GM12801 (cell line): ENCODE results near the gene CBL.

Source experiments
- TF ChIP-seq, protein P1 (sequence below): IDR thresholded peaks from one replicate; pipeline ENCODE4 v1.5.1; 2011; ENCODE audit warnings: control low read depth; ENCODE audit not compliant: insufficient read length; ENCODE audit errors: extremely low read depth

CBL gene

DNA sequence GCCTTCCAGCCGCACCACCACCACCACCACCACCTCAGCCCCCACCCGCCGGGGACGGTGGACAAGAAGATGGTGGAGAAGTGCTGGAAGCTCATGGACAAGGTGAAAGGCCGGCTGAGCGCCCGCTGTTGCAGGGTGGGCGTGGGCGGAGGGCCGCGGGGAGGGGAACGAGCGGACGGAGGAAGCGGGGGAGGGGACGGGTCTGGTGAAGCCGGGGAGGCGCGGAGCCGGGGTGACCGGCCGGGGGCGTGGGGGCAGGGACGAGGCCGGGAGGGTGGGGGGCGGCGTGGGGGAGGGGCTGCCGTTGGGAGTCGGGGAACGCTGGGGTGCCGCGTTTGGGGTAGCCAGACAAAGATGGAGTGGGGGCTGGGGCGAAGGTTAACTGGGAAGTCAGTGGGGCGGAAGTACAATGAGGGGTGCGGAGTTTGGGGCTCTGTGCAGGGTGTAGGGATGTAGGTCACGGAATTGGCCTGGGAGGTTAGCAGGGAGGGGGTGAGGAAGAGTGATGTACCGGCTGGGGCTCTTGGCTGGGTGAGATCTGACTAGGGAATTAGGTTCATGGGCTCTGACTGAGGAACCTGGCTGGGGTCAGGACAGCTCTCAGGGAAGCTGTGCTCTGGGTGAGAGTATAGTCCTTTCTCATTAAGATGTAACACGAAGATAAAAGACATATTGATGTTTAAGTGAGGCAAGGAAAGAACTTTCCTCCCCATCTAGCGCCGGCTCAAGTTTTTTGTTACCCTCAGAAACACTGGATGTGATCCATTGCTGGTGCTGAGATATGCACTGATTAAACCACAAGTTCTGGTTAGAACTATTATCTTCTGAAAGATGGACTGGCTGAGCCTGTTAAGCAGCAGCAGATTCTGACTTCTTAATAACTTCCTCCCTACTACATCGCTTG, 624 bp downstream of the CBL start:
- TF ChIP-seq, protein P1, sequence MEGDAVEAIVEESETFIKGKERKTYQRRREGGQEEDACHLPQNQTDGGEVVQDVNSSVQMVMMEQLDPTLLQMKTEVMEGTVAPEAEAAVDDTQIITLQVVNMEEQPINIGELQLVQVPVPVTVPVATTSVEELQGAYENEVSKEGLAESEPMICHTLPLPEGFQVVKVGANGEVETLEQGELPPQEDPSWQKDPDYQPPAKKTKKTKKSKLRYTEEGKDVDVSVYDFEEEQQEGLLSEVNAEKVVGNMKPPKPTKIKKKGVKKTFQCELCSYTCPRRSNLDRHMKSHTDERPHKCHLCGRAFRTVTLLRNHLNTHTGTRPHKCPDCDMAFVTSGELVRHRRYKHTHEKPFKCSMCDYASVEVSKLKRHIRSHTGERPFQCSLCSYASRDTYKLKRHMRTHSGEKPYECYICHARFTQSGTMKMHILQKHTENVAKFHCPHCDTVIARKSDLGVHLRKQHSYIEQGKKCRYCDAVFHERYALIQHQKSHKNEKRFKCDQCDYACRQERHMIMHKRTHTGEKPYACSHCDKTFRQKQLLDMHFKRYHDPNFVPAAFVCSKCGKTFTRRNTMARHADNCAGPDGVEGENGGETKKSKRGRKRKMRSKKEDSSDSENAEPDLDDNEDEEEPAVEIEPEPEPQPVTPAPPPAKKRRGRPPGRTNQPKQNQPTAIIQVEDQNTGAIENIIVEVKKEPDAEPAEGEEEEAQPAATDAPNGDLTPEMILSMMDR: no peak

DNA sequence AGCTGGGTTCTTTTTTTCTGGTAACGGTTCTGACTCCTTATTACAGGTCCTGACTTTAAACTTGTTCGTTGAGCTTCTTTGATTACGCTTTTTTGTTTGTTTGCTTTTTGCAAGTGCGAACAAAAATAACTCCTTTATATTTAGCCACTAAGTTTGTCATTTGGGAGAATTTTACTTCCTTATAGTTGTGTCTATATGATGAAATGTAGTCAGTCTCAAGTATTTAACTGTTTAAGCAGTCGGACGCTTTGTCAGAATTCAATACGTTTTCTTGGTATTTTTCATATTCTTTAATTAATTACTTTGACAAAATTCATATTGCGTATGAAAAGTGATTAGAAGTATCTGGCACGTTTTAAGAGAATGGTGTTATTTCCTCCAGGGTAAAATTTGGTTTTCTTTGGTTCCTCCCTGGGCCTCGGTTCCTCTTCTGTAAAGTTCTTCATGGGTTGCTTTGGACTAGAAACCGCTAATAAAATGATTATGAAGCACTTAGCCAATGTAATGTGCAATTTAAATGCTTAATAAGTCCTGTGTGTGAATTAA, 1.3 kb downstream of the CBL start:
- TF ChIP-seq, protein P1: no peak

DNA sequence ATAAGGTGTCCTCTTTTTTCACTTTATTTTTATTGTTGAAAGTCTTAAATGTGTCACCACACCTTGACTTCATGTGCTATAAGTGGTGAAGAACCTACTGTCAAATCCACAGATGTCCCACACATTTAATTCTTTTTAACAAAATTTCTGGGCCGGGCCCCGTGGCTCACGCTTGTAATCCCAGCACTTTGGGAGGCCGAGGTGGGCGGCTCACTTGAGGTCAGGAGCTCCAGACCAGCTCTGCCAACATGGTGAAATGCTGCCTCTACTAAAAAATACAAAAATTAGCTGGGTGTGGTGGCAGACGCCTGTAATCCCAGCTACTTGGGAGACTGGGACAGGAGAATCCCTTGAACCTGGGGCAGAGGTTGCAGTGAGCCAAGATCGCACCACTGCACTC, 3.0 kb downstream of the CBL start:
- TF ChIP-seq, protein P1: no peak

DNA sequence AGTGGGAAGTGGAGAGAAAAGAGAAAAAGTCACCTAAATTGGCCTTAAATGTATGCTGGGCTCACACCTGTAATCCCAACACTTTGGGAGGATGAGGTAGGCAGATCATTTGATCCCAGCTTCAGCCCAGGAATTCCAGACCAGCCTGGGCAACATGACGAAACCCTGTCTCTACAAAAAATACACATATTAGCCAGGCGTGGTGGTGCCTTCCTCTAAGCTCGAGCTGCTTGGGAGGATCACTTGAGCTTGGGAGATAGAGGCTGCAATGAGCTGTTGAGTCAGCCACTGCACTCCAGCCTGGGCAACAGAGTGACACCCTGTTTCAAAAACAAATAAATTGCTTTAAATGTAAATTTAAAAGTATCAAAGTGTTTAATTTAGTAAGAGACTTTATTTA, 3.9 kb downstream of the CBL start:
- TF ChIP-seq, protein P1: no peak

DNA sequence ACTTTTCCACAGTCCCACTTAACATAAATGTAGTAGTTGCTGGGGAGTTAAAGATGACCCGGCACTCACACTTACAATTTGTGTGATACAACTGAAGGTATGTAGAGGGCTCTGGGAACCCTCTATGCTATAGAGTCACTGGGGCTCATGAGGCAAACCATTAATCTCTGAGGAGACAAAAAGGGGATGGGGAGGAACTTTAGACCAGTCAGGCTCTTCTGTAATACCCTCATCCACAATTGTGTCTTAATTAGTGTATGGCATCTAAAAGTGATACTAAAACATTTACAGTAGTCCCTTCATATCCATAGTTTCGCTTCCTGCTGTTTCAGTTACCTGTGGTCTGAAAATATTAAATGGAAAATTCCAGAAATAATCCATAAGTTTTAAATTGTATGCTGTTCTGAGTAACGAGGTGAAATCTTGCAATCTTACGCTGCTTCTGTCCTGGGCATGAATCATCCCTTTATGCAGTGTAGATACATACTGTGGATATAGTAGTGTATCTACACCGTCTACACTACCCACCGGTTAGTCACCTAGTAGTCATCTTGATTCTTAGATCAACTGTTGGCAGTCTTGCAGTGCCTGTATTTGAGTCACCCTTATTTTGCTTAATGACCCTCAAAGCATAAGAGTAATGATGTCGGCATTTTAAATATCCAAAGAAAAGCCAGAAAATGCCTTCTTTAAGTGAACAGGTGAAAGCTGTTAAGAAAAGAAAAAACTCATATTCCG, 12.2 kb downstream of the CBL start:
- TF ChIP-seq, protein P1: no peak

DNA sequence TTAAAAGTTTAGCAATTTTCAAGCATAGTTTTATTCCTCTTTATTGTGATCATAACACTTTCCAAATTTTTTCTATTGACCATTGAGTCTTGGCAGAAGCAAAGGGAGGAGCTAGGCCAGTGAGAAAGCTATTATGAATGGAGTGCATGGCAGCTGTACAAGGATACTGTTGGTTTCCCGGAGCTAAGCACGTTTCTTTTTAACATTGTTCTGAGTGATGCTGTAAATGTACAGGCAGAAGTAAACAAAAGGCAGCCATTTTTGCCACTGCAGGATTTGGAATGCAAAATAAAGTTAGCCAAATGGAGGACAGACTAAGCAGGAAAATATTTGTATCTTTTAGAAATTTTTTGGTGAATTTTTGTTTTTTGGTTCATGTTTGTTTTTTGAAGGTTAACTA, 16.2 kb downstream of the CBL start:
- TF ChIP-seq, protein P1: no peak

DNA sequence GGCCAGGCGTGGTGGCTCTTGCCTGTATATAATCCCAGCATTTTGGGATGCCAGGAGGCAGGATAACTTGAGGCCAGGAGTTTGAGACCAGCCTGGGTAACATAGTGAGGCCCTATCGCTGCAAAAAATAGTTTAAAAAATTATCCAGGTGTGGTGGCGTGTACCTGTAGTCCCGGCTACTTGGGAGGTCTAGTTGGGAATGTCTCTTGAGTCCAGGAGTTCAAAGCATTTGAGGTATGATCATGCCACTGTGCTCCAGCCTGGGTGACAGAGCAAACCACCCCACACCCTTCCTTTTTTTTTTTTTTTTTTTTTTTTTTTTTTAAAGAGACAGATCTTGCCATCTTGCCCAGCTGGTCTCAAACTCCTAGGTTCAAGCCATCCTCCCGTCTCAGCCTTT, 16.8 kb downstream of the CBL start:
- TF ChIP-seq, protein P1: no peak
